ENCODE data around the gene SIRT5. TPM values are rescaled to one million over a fixed set of nuclear protein-coding genes. Genes with fewer than 3 reads are reported as not detected.

Gene SIRT5
- total RNA-seq, 4 donors from 2014 or later: 7.5 to 13.3 (median 11.7) TPM

- peaks cover 0 to 7% (median 0%) of the 10 kb centered on the region in 4 donors for H3K4me1 ChIP-seq
- H3K36me3 ChIP-seq: no peaks in the 10 kb centered on the region
- no peaks in the 10 kb centered on the region for H3K9me3 ChIP-seq
- DNase-seq (ENCODE audit: low spot score in 2 of 2): no peak
- H3K4me3 ChIP-seq: no peak overlapping the region
- H3K27ac ChIP-seq: peak overlapping the region in 1 of 4 donors; percentile 22
- WGBS, 2 donors: 26 to 28% methylated on average over 3 of the region's 3 CpGs
- no peaks in the 10 kb centered on the region for H3K27me3 ChIP-seq
- TF ChIP-seq, protein P1, sequence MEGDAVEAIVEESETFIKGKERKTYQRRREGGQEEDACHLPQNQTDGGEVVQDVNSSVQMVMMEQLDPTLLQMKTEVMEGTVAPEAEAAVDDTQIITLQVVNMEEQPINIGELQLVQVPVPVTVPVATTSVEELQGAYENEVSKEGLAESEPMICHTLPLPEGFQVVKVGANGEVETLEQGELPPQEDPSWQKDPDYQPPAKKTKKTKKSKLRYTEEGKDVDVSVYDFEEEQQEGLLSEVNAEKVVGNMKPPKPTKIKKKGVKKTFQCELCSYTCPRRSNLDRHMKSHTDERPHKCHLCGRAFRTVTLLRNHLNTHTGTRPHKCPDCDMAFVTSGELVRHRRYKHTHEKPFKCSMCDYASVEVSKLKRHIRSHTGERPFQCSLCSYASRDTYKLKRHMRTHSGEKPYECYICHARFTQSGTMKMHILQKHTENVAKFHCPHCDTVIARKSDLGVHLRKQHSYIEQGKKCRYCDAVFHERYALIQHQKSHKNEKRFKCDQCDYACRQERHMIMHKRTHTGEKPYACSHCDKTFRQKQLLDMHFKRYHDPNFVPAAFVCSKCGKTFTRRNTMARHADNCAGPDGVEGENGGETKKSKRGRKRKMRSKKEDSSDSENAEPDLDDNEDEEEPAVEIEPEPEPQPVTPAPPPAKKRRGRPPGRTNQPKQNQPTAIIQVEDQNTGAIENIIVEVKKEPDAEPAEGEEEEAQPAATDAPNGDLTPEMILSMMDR (IDR thresholded peaks at IDR 0.05): no peak
- TF ChIP-seq POLR2A (IDR thresholded peaks at IDR 0.05): no peak
- TF ChIP-seq EP300 (IDR thresholded peaks at IDR 0.05): no peak
These were observed 15.2 kb upstream of the SIRT5 start for GRCh38 chr6:13559251-13559650.

DNA sequence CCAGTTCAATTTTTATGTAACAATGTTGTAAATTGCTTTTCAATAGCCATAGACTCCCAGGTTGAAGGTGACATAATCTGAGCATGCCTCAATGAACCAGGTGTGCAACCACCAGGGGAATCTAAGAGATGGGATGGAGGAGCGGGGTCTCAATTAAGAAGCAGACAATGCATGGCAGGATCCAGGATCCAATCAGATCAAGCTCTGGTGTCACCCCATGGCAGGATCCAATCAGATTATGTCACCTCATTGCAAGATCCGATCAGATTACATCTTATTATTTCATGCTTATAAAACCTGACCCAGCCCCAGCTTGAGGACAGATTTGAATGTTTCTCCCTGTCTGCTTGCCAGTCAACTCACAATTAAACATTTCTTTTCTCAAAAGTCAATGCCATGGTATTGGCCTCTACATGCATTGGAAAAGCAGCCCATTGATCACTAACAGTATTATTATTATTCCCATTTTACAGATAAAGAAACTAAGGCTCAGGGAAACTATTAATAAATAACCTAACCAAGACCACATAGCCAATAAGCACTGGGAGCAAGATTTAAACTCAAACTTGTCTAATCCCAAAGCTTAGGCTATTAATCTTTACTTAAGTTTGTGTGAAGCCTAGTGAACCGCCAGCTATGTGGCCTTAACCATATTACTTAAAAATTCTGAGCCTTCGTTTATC is 14.3 kb upstream of the SIRT5 start:
- H3K9me3 ChIP-seq: no peaks in the 10 kb centered on the region
- H3K4me3 ChIP-seq: no peak overlapping the region
- H3K27ac ChIP-seq: no peak overlapping the region
- H3K4me1 ChIP-seq: peaks cover 0 to 7% (median 0%) of the 10 kb centered on the region in 4 donors
- H3K27me3 ChIP-seq: no peaks in the 10 kb centered on the region
- TF ChIP-seq, protein P1 (IDR thresholded peaks at IDR 0.05): no peak
- no peak for TF ChIP-seq EP300 (IDR thresholded peaks at IDR 0.05)
- no peak for TF ChIP-seq POLR2A (IDR thresholded peaks at IDR 0.05)
- no peaks in the 10 kb centered on the region for H3K36me3 ChIP-seq
- no peak for DNase-seq (ENCODE audit: low spot score in 2 of 2)
- WGBS, 2 donors: 92 to 94% methylated on average over 4 of the region's 4 CpGs

- H3K9me3 ChIP-seq: no peaks in the 10 kb centered on the region
- no peaks in the 10 kb centered on the region for H3K36me3 ChIP-seq
- no peaks in the 10 kb centered on the region for H3K27me3 ChIP-seq
- H3K4me1 ChIP-seq: peaks cover 0 to 2% (median 0%) of the 10 kb centered on the region in 4 donors
- H3K27ac ChIP-seq: no peak overlapping the region
- TF ChIP-seq EP300 (IDR thresholded peaks at IDR 0.05): no peak
- TF ChIP-seq, protein P1 (IDR thresholded peaks at IDR 0.05): no peak
- TF ChIP-seq POLR2A (IDR thresholded peaks at IDR 0.05): no peak
- DNase-seq (ENCODE audit: low spot score in 2 of 2): no peak
- 91 to 94% methylated on average over 2 of the region's 2 CpGs for WGBS, 2 donors
- H3K4me3 ChIP-seq: no peak overlapping the region
These were observed 13.8 kb upstream of the SIRT5 start for GRCh38 chr6:13560651-13561044.

DNA sequence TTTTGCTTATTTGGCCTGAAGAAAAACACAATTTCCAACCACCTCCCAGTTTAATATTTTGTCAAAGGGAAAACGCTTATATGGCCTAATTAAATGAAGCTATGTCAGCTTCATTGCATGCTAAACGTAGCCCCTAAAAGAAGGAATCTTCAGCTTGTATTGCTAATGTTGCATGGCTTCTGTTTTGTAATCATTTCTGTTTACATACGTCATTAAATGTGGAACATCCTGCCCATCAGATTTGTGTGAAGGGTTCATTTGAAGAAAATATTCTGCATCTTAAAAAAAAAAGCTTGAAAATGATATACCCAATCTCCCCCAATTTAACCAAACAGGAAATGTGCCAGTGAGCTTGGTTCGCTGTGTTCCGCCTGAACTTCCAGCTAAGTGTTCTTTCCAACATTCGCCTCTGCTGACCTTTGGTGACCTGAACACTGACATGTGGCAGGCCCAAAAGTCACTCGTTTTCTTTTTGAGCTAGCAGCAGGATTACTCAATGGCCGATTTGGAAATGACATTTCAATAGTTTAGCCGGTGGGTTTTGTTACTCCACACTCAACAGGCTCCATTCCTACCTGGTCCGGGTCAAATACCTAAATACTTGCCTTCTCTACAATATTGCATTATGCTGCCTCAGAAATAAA is 12.7 kb upstream of the SIRT5 start:
- H3K36me3 ChIP-seq: no peaks in the 10 kb centered on the region
- H3K27ac ChIP-seq: peak overlapping the region in 1 of 4 donors; percentile 49
- no peaks in the 10 kb centered on the region for H3K4me1 ChIP-seq
- H3K27me3 ChIP-seq: peaks cover 0 to 4% of the 10 kb centered on the region in 2 donors
- peak in 1 of 2 donors; percentile 40 for DNase-seq (ENCODE audit: low spot score in 2 of 2)
- peak; percentile 78 to 86 for TF ChIP-seq EP300 (IDR thresholded peaks at IDR 0.05)
- TF ChIP-seq POLR2A (IDR thresholded peaks at IDR 0.05): no peak
- TF ChIP-seq, protein P1 (IDR thresholded peaks at IDR 0.05): no peak
- 60 to 65% methylated on average over 10 of the region's 10 CpGs for WGBS, 2 donors
- no peak overlapping the region for H3K4me3 ChIP-seq
- no peaks in the 10 kb centered on the region for H3K9me3 ChIP-seq

DNA sequence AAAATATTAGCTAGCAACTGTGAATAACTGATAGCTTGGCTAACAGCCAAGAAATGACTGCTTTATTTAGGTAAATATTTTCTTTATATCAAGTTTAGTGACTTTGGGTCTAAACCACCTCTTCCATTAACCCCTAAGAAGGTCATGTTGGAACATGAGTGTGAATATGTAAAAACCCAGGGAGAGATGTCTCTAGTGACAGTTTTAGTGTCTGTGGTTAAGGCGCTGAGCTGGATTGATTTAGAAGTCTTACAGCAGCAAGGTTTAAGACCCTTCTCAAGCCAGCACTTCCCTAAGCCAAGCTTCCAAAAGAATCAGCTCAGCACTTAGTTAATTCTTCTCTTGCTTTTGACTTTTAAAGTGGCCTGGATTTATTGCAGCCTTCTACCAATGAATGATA is 11.4 kb upstream of the SIRT5 start:
- Histone ChIP-seq H3K27ac (no peak overlapping the region), H3K9me3 (no peaks in the 10 kb centered on the region), H3K36me3 (no peaks in the 10 kb centered on the region), H3K4me3 (no peak overlapping the region), H3K4me1 (no peaks in the 10 kb centered on the region), H3K27me3 (peaks cover 0 to 4% of the 10 kb centered on the region in 2 donors)
- DNase-seq (ENCODE audit: low spot score in 2 of 2): no peak
- TF ChIP-seq POLR2A (IDR thresholded peaks at IDR 0.05) (no peak), EP300 (IDR thresholded peaks at IDR 0.05) (no peak)
- TF ChIP-seq, protein P1 (IDR thresholded peaks at IDR 0.05): no peak
- 78 to 84% methylated on average over 1 of the region's 1 CpG for WGBS, 2 donors

Measured in tibial nerve (tissue), 4 donors.